GM06990 (cell line): ENCODE data around the gene RABEP2.

Source experiments
- DNase-seq: peaks from one replicate; pipeline ENCODE4 v3.0.0-alpha.2; 2011; ENCODE audit not compliant: insufficient read length; ENCODE audit errors: extremely low read depth
- H3K27me3 ChIP-seq: replicated peaks from 2 replicates; pipeline ENCODE4 v1.6.0; 2011; ENCODE audit warnings: low read length; ENCODE audit not compliant: control insufficient read depth, insufficient read depth
- H3K36me3 ChIP-seq: 2 replicates; pipeline ENCODE4 v1.5.1; 2011; ENCODE audit warnings: low read length; ENCODE audit not compliant: control insufficient read depth, insufficient read depth
- H3K4me3 ChIP-seq: replicated peaks from 2 replicates; pipeline ENCODE4 v1.5.1; 2011; ENCODE audit warnings: low read depth, mild to moderate bottlenecking, control low read depth, low read length
- CTCF ChIP-seq: IDR thresholded peaks from 2 replicates; pipeline ENCODE4 v1.5.1; 2011; ENCODE audit warnings: low read length, control low read depth, mild to moderate bottlenecking, inconsistent platforms; ENCODE audit not compliant: insufficient read depth, poor library complexity, severe bottlenecking

Gene RABEP2

DNA sequence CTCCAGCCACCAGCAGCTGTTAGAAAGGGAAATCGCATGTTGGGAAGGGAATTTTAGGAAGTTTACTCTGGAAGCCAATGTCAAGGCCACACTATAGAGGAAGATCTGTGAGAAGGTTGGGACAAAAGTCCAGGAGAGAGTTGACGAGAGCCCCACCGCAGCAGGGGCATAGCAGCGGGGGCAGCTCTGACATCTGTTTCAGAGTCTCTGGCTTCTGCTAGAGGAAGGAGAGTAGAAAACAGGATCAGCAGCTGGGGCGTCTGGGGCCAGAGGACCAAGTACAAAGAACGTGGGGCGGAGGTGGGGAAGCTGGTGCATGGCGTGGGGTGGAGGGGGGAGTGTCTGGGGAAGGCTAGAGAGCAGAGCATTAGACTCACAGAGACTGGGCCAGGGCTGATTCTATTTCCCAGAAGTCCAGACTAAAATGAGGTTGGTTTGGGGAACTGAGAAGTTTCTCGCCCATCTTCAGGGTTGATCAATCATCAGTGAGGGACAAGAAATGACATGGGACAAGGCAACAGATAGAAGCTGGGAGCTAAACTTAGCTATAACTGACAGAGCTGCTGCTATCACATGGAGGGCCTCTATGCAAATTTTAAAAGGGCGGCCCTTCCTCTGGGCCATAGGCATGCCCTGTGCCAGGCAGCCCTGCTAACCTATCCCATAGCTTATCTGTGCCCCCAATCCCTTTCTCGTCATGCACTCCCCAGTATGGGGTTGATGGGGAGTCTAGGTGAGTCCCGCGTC, 1.2 kb downstream of the RABEP2 start:
- DNase-seq: peak; percentile 84
- Histone ChIP-seq H3K27me3 (no peaks in the 10 kb centered on the region), H3K4me3 (peak overlapping the region; percentile 72), H3K36me3 (peaks cover 11% of the 10 kb centered on the region)
- TF ChIP-seq CTCF: no peak

- Histone ChIP-seq H3K4me3 (peak overlapping the region; percentile 52), H3K36me3 (peaks cover 11% of the 10 kb centered on the region), H3K27me3 (no peaks in the 10 kb centered on the region)
- no peak for DNase-seq
- TF ChIP-seq CTCF: no peak
Observed at GRCh38 chr16:28923231-28923587, 1.8 kb downstream of the RABEP2 start.

DNA sequence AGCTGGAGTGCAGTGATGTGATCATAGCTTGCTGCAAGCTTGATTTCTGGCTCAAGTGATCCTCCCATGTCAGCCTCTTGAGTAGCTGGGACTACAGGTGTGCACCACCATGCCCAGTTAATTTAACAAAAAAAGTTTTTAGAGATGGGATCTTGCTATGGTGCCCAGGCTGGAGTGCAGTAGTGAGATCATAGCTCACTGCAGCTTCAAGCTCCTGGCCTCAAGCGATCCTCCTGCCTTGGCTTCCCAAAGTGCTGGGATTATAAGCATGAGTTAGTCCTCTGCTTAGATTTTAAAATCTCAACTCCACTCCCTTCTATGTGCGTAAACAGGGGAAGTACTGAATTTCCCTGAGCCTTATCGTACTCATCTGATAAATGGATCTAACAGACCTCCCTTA, 6.3 kb downstream of the RABEP2 start:
- H3K4me3 ChIP-seq: no peak overlapping the region
- no peak for DNase-seq
- TF ChIP-seq CTCF: no peak
- peaks cover 28% of the 10 kb centered on the region for H3K36me3 ChIP-seq
- no peaks in the 10 kb centered on the region for H3K27me3 ChIP-seq

DNA sequence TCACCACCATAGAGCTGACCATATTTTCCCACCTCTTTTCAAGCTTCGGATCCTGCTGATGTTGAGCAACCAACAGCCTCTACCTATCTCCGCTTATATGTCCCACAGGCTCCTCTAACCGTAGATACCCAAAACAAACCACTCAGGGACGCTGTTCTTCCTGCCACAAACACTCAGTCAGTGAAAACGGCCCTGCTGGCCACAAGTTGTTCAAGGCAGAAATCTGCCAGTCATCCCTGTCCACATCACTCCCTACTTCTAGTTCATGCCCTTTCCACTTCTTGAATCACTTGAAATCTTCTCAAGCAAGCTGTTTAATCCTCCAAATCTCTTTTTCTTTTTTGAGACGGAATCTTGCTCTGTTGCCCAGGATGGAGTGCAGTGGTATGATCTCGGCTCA, 7.9 kb downstream of the RABEP2 start:
- Histone ChIP-seq H3K4me3 (no peak overlapping the region), H3K36me3 (peaks cover 32% of the 10 kb centered on the region), H3K27me3 (no peaks in the 10 kb centered on the region)
- no peak for DNase-seq
- TF ChIP-seq CTCF: no peak

DNA sequence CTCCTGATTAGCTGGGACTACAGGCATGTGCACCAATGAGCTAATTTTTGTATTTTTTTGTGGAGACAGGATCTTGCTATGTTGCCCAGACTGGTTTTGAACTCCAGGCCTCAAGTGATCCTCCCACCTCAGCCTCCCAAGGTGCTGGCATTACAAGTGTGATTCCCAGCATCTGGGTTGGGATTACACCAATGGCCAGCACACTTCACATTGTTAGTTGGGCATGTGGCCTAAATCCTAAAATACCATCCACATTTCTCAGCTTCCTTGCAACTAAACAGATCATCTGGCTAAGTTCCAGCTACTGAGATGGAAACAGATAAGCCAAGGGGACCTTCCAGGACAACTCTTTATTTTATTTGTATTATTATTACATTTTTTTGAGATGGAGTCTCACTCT, 9.9 kb downstream of the RABEP2 start:
- Histone ChIP-seq H3K36me3 (peaks cover 38% of the 10 kb centered on the region), H3K4me3 (no peak overlapping the region), H3K27me3 (no peaks in the 10 kb centered on the region)
- no peak for TF ChIP-seq CTCF
- DNase-seq: no peak
